ENCODE measurements around the gene TP63. TPM values are rescaled to one million over a fixed set of nuclear protein-coding genes. Genes with fewer than 3 reads are reported as not detected.

TP63 gene
- total RNA-seq, 1 experiment from 2014 or later, result not detected

- no peak overlapping the region for H3K4ac ChIP-seq (ENCODE audit: low read depth, low read length)
Observed at GRCh38 chr3:189944285-189945145, 313.3 kb downstream of the TP63 start.

More at GRCh38 chr3:189944285-189945145, 313.3 kb downstream of the TP63 start:
- H3K23me2 ChIP-seq (ENCODE audit: insufficient read length, low read depth, low read length, poor library complexity, severe bottlenecking), result no peaks in the 10 kb centered on the region
- no peak overlapping the region for H3K14ac ChIP-seq (ENCODE audit: insufficient read depth, low read length)
- H2AFZ ChIP-seq (ENCODE audit: low read length), result no peak overlapping the region
- H3K27me3 ChIP-seq (ENCODE audit: insufficient read depth, low read length), result no peaks in the 10 kb centered on the region
- no peak overlapping the region for H2BK120ac ChIP-seq (ENCODE audit: low read depth, low read length, poor library complexity, severe bottlenecking)
- H3K4me2 ChIP-seq (ENCODE audit: insufficient read depth, insufficient read length, low read length), result no peak overlapping the region
- no peaks in the 10 kb centered on the region for H3K79me2 ChIP-seq (ENCODE audit: insufficient read depth, low read length)
- no peak for TF ChIP-seq CTCF (conservative IDR thresholded peaks at IDR 0.05)
- no peak overlapping the region for H2BK15ac ChIP-seq (ENCODE audit: low read depth, low read length)
- H4K8ac ChIP-seq (replicated peaks; ENCODE audit: insufficient read length, low read depth, low read length), result no peak overlapping the region
- no peak overlapping the region for H3K27ac ChIP-seq (ENCODE audit: insufficient read length, low read depth, low read length)
- no peak overlapping the region for H2BK5ac ChIP-seq (ENCODE audit: insufficient read length, low read length)
- no peak overlapping the region for H3K9ac ChIP-seq (ENCODE audit: extremely low read depth, insufficient read length, low read length)
- Mint-ChIP-seq H3K27me3 (ENCODE audit: low read depth) (no peaks in the 10 kb centered on the region), H3K4me3 (no peak overlapping the region), H3K36me3 (ENCODE audit: insufficient read depth in 1 of 3, low read depth in 3 of 3) (no peaks in the 10 kb centered on the region), H3K27ac (no peak overlapping the region), H3K4me1 (no peaks in the 10 kb centered on the region), H3K9me3 (no peaks in the 10 kb centered on the region)
- H3K56ac ChIP-seq (ENCODE audit: insufficient read length, low read depth, low read length), result no peak overlapping the region
- no peaks in the 10 kb centered on the region for H3K9me3 ChIP-seq (ENCODE audit: control insufficient read depth, low read depth, low read length)
- no peak overlapping the region for H3K18ac ChIP-seq (ENCODE audit: insufficient read length, low read depth, low read length)
- no CpG with 5 or more reads among the region's 14 CpGs for WGBS (ENCODE audit: extremely low coverage, insufficient read length, low lambda C conversion rate)
- H2AK5ac ChIP-seq (ENCODE audit: insufficient read length, low read length), result no peak overlapping the region
- H3K4me1 ChIP-seq (ENCODE audit: insufficient read depth, low read length), result no peaks in the 10 kb centered on the region
- no peak overlapping the region for H3T11ph ChIP-seq (ENCODE audit: low read length)
- no peak overlapping the region for H3K23ac ChIP-seq (ENCODE audit: insufficient read length, low read depth, low read length)
- H4K91ac ChIP-seq (ENCODE audit: insufficient read length, low read depth, low read length), result no peak overlapping the region
- no peaks in the 10 kb centered on the region for H4K20me1 ChIP-seq (ENCODE audit: control insufficient read depth, insufficient read depth, insufficient read length)
- no peak overlapping the region for H4K5ac ChIP-seq (ENCODE audit: insufficient read length, low read depth, low read length)
- H2BK20ac ChIP-seq (ENCODE audit: low read depth, low read length, poor library complexity, severe bottlenecking), result no peak overlapping the region
- no peaks in the 10 kb centered on the region for H3K79me1 ChIP-seq (ENCODE audit: insufficient read depth, low read depth, low read length, poor library complexity, severe bottlenecking)
- no peak for DNase-seq
- no peak overlapping the region for H2BK12ac ChIP-seq (ENCODE audit: insufficient read length, low read depth, low read length)

Data from H9 (cell line).